Progenitor cell of endocrine pancreas (in vitro differentiated cells): ENCODE data around the gene DDX10. TPM values are rescaled to one million over a fixed set of nuclear protein-coding genes. Genes with fewer than 3 reads are reported as not detected.

Experiments used
- DNase-seq: peaks from one replicate; pipeline ENCODE4 v3.0.0; 2021; ENCODE audit warnings: low spot score; ENCODE audit not compliant: unreplicated experiment
- H3K27ac Mint-ChIP-seq: 2 replicates; pipeline ENCODE4 v1.8.0; 2021; ENCODE audit warnings: mild to moderate bottlenecking, moderate library complexity, mixed read lengths
- H3K27me3 Mint-ChIP-seq: 2 replicates; pipeline ENCODE4 v1.8.0; 2021; ENCODE audit warnings: mixed read lengths
- H3K36me3 Mint-ChIP-seq: 2 replicates; pipeline ENCODE4 v1.8.0; 2022; ENCODE audit warnings: mixed read lengths; ENCODE audit not compliant: insufficient read depth
- H3K4me1 Mint-ChIP-seq: 2 replicates; pipeline ENCODE4 v1.8.0; 2021; ENCODE audit warnings: low read depth, mixed read lengths
- H3K4me3 Mint-ChIP-seq: 2 replicates; pipeline ENCODE4 v1.8.0; 2021; ENCODE audit warnings: low read depth, mild to moderate bottlenecking, moderate library complexity, mixed read lengths
- H3K9me3 Mint-ChIP-seq: 2 replicates; pipeline ENCODE4 v1.8.0; 2021; ENCODE audit warnings: low read depth, mixed read lengths
- total RNA-seq: library from RNA; stranded (reverse); gene quantifications from 2 replicates; pipeline ENCODE4 v1.2.1, GENCODE V29; 2021
- TF ChIP-seq, protein P1 (sequence below): fragments of 200-600 bp; sonication (generic); IDR thresholded peaks from one replicate; pipeline ENCODE4 v1.5.0; 2021; ENCODE audit warnings: antibody characterized with exemption, mild to moderate bottlenecking; ENCODE audit not compliant: unreplicated experiment

DDX10 gene
- total RNA-seq, 1 donor from 2014 or later = 31.9 TPM

- Mint-ChIP-seq H3K27ac (no peak overlapping the region), H3K36me3 (peaks cover 11% of the 10 kb centered on the region), H3K27me3 (no peaks in the 10 kb centered on the region), H3K4me1 (peaks cover 3% of the 10 kb centered on the region), H3K9me3 (peaks cover 5% of the 10 kb centered on the region), H3K4me3 (no peak overlapping the region)
- TF ChIP-seq, protein P1, sequence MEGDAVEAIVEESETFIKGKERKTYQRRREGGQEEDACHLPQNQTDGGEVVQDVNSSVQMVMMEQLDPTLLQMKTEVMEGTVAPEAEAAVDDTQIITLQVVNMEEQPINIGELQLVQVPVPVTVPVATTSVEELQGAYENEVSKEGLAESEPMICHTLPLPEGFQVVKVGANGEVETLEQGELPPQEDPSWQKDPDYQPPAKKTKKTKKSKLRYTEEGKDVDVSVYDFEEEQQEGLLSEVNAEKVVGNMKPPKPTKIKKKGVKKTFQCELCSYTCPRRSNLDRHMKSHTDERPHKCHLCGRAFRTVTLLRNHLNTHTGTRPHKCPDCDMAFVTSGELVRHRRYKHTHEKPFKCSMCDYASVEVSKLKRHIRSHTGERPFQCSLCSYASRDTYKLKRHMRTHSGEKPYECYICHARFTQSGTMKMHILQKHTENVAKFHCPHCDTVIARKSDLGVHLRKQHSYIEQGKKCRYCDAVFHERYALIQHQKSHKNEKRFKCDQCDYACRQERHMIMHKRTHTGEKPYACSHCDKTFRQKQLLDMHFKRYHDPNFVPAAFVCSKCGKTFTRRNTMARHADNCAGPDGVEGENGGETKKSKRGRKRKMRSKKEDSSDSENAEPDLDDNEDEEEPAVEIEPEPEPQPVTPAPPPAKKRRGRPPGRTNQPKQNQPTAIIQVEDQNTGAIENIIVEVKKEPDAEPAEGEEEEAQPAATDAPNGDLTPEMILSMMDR = no peak
- no peak for DNase-seq
These were observed 279.0 kb downstream of the DDX10 start for GRCh38 chr11:108943853-108944252.

DNA sequence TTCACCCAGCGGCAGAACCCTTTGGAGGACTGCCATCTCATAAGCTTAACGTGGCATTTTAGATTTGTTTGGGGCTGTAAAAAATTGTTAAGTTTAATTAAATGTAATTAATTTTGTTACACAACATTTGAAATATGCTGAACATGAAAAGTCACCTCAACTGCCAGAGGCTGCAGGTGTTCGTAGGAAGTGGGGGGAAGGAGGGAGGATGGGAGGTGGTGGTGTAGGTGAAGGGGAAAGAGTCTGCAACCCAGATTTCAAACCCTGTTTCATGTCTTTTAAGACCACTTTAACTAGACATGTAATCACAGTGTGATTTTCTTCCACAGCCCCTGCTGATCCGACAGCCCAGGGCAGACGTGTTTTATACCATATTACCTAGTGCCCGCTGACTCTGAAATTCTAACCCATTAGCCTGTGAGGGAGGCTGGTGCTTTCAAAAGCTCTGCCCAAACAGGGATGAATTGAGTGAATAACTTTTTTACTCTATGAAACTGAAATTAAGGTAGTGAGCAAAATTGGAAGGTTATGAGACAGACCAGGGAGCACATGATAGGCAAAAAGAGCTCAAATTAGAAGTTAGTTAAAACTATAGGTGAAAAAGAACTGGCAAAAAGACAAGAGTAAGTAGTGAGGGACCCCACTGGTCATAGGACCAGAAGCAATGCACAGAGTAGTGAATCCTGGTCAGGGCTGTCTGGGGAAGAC lies 279.8 kb downstream of the DDX10 start:
- H3K4me1 Mint-ChIP-seq = peaks cover 3% of the 10 kb centered on the region
- peaks cover 13% of the 10 kb centered on the region for H3K36me3 Mint-ChIP-seq
- peaks cover 5% of the 10 kb centered on the region for H3K9me3 Mint-ChIP-seq
- TF ChIP-seq, protein P1 = no peak
- DNase-seq = no peak
- H3K27me3 Mint-ChIP-seq = no peaks in the 10 kb centered on the region
- H3K4me3 Mint-ChIP-seq = no peak overlapping the region
- H3K27ac Mint-ChIP-seq = no peak overlapping the region

- no peaks in the 10 kb centered on the region for H3K27me3 Mint-ChIP-seq
- H3K36me3 Mint-ChIP-seq = peaks cover 11% of the 10 kb centered on the region
- no peak for DNase-seq
- peaks cover 5% of the 10 kb centered on the region for H3K9me3 Mint-ChIP-seq
- no peak overlapping the region for H3K27ac Mint-ChIP-seq
- H3K4me1 Mint-ChIP-seq = peaks cover 3% of the 10 kb centered on the region
- TF ChIP-seq, protein P1 = no peak
- no peak overlapping the region for H3K4me3 Mint-ChIP-seq
These were observed 280.5 kb downstream of the DDX10 start for GRCh38 chr11:108945341-108945740.

DNA sequence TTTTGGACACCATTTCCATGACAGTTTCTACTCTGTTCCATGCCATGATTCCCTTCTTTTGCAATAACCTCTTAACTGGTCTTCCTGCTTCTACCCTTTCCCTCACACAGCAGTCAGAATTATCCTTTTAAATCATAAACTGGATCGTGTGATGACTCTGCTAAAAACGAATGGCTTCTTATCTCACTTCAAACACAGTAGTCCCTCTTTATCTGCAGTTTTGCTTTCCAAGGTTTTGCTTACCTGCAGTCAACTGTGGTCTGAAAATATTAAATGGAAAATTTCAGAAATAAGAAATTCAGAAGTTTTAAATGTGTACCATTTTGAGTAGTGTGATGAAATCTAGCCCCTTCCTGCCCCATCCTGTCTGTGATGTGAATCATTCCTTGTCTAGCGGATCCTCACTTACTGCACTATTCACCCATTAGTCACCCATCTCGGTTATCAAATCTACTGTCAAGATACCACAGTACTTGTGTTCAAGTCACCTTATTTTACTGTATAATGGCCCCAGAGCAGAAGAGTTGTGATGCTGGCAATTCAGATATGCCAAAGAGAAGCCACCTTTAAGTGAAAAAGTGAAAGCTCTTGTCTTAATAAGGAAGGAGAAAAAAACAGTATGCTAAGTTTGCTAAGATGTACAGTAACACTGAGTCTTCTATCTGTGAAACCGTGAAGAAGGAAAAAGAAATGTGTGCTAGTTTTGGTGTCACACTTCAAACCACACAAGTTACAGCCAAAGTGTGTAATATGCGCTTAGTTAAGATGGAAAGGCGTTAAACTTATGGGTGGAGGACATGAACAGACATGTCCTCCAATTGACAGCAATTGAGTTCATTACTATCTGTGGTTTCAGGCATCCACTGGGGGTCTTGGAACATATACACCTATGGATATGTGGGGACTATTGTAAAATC lies 283.0 kb downstream of the DDX10 start:
- H3K4me3 Mint-ChIP-seq = no peak overlapping the region
- no peaks in the 10 kb centered on the region for H3K27me3 Mint-ChIP-seq
- peaks cover 3% of the 10 kb centered on the region for H3K36me3 Mint-ChIP-seq
- DNase-seq = no peak
- H3K9me3 Mint-ChIP-seq = peaks cover 5% of the 10 kb centered on the region
- TF ChIP-seq, protein P1 = no peak
- H3K27ac Mint-ChIP-seq = no peak overlapping the region
- peaks cover 5% of the 10 kb centered on the region for H3K4me1 Mint-ChIP-seq

DNA sequence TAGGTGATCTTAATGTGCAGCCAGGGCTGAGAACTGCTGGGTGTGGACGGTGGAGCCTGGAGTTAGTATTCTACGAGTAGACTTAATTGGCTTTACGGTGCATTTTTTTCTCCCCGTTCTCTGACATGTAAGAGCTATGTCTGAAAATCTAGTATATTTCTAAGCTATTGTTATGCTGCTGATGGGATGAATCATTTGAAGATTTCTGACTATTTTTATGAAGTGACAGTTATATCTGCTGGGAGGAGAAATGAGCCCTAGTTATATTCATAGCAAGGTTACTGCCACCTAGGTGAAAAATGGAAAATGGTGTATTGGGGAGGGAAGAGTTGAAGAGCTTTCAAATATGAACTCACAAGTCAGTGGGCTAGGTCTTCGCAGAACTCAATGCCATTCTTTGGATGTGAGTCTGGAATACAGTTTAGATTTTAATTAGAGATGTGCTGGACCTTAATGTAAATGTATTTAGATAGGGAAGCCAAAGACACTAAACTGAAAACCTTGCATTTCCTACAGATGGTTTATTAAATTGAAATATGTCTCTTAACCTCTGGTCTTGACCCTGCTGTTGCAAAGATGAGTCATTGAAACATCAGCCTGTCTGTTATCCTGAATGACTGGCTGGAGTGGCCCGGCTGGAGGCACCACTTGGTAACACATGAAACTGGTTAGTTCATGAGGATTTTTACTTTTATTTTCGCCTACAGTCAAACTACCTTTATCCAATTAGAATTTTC lies 293.7 kb downstream of the DDX10 start:
- no peaks in the 10 kb centered on the region for H3K36me3 Mint-ChIP-seq
- TF ChIP-seq, protein P1 = no peak
- peaks cover 3% of the 10 kb centered on the region for H3K27me3 Mint-ChIP-seq
- no peaks in the 10 kb centered on the region for H3K9me3 Mint-ChIP-seq
- no peak for DNase-seq
- no peak overlapping the region for H3K4me3 Mint-ChIP-seq
- H3K27ac Mint-ChIP-seq = no peak overlapping the region
- H3K4me1 Mint-ChIP-seq = no peaks in the 10 kb centered on the region
